OCI-LY7 (cell line): ENCODE results near the gene RBM19. TPM values are rescaled to one million over a fixed set of nuclear protein-coding genes. Genes with fewer than 3 reads are reported as not detected.

Experiments
- BruUV-seq: library from RNA; stranded (reverse); fragments of 400-500 nt; replicated peaks from 2 replicates; lab custom pipeline; 2021; lab: Mats Ljungman, UMichigan
- CTCF ChIA-PET: fragments of 300-600 bp; sonication (Branson Sonifier 250); formaldehyde crosslinking; loops from one replicate; lab custom pipeline; 2022; ENCODE audit warnings: antibody characterized with exemption; ENCODE audit not compliant: unreplicated experiment; lab: Charles Lee
- POLR2A ChIA-PET: fragments of 300-600 bp; sonication (Branson Sonifier 250); formaldehyde crosslinking; loops from one replicate; lab custom pipeline; 2022; ENCODE audit warnings: antibody characterized with exemption; lab: Charles Lee
- DNase-seq: peaks from one replicate; pipeline ENCODE4 v3.0.0-alpha.2; 2015; ENCODE audit warnings: low spot score
- H2AFZ ChIP-seq: fragments of 200-600 bp; sonication (generic), shearing (Covaris generic); 2 replicates; pipeline ENCODE4 v1.6.1; 2014; ENCODE audit warnings: mild to moderate bottlenecking, antibody characterized with exemption, low read length, moderate library complexity
- H3K27ac ChIP-seq: fragments of 200-600 bp; sonication (generic); 2 replicates; pipeline ENCODE4 v1.5.1; 2014; ENCODE audit warnings: mixed run types, low read depth, mild to moderate bottlenecking, moderate library complexity, low read length, inconsistent platforms; ENCODE audit not compliant: poor library complexity, severe bottlenecking
- H3K36me3 ChIP-seq: fragments of 200-600 bp; sonication (generic); 2 replicates; pipeline ENCODE4 v1.6.1; 2014; ENCODE audit warnings: mild to moderate bottlenecking, antibody characterized with exemption, low read length, moderate library complexity, mixed read lengths; ENCODE audit not compliant: insufficient read depth
- H3K4me1 ChIP-seq: fragments of 200-600 bp; sonication (generic); 2 replicates; pipeline ENCODE4 v1.5.1; 2014; ENCODE audit warnings: mild to moderate bottlenecking, low read length; ENCODE audit not compliant: insufficient read depth, poor library complexity, severe bottlenecking
- H3K4me2 ChIP-seq: fragments of 200-600 bp; sonication (generic); 2 replicates; pipeline ENCODE4 v1.6.1; 2014; ENCODE audit warnings: mild to moderate bottlenecking, low read length
- H3K4me3 ChIP-seq: fragments of 200-600 bp; sonication (generic); 2 replicates; pipeline ENCODE4 v1.5.1; 2014; ENCODE audit warnings: mild to moderate bottlenecking, low read depth, low read length; ENCODE audit not compliant: poor library complexity, severe bottlenecking
- H3K79me2 ChIP-seq: fragments of 200-600 bp; sonication (generic); 2 replicates; pipeline ENCODE4 v1.6.1; 2016; ENCODE audit warnings: low read depth, mild to moderate bottlenecking, low read length, moderate library complexity, mixed read lengths; ENCODE audit not compliant: insufficient read depth
- H3K9me2 ChIP-seq: fragments of 200-600 bp; sonication (generic); 2 replicates; pipeline ENCODE4 v1.6.1; 2016; ENCODE audit warnings: mild to moderate bottlenecking, low read length, mixed read lengths; ENCODE audit not compliant: insufficient read depth
- H3K9me3 ChIP-seq: fragments of 200-600 bp; sonication (generic); 2 replicates; pipeline ENCODE4 v1.6.1; 2014; ENCODE audit warnings: mild to moderate bottlenecking, mixed run types, low read length, mixed read lengths
- H4K20me1 ChIP-seq: fragments of 200-600 bp; sonication (generic); 2 replicates; pipeline ENCODE4 v1.6.1; 2014; ENCODE audit warnings: mild to moderate bottlenecking, antibody characterized with exemption, low read length, moderate library complexity, mixed read lengths; ENCODE audit not compliant: insufficient read depth
- EZH2phosphoT487 ChIP-seq: fragments of 200-600 bp; sonication (generic); IDR thresholded peaks from 2 replicates; pipeline ENCODE4 v1.6.1; 2018; ENCODE audit warnings: low read depth, borderline replicate concordance, mild to moderate bottlenecking, mixed run types, antibody characterized with exemption, low read length, moderate library complexity, mixed read lengths
- intact Hi-C: fragments of 100-400 bp; cut with micrococcal nuclease; formaldehyde crosslinking; loops from one replicate; pipeline ENCODE4 v1.10.0; 2022; ENCODE audit not compliant: unreplicated experiment
- total RNA-seq, 2 experiments: library from RNA; depleted of rRNA in 1 of 2; stranded (reverse); fragments of >200 nt in 1 of 2; shearing (Covaris generic) in 1 of 2; gene quantifications; 2 replicates each; pipeline ENCODE4 v1.2.3, GENCODE V29; 2014 to 2022
- TF ChIP-seq, protein P1 (sequence below): fragments of 200-600 bp; sonication (generic); conservative IDR thresholded peaks from 2 replicates; pipeline ENCODE4 v1.5.1; 2014; ENCODE audit warnings: mild to moderate bottlenecking, antibody characterized with exemption, low read length, moderate library complexity, mixed read lengths

Gene RBM19
- total RNA-seq, 2 experiments from 2014 or later, result 37.8 to 46.2 TPM

DNA sequence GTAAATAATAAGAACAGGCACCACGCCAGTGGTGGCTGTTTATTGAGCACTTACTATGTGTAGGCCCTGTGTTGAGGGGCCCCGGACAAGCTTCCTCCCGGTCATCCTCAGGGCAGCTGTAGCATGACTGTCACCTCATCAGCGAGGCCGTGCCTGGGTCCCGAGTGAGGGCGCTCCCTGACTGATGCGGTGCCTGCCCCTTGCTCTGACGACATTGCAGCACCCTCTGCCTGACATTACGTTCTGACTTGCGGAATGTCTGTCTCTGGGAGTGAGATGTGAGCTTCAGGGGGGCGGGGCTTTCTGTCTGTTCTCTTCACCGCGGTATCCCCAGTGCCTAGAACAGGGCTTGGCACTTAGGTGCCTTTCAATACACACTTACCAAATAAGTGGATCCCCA lies 167.6 kb downstream of the RBM19 start:
- Histone ChIP-seq H2AFZ (no peak overlapping the region), H3K27ac (no peak overlapping the region), H3K4me2 (no peak overlapping the region), H3K36me3 (no peaks in the 10 kb centered on the region), H3K79me2 (no peaks in the 10 kb centered on the region), H3K9me2 (no peaks in the 10 kb centered on the region), H3K4me1 (no peaks in the 10 kb centered on the region), H3K4me3 (no peak overlapping the region), H3K9me3 (no peaks in the 10 kb centered on the region), H4K20me1 (no peaks in the 10 kb centered on the region)
- no peak for TF ChIP-seq EZH2phosphoT487
- TF ChIP-seq, protein P1, sequence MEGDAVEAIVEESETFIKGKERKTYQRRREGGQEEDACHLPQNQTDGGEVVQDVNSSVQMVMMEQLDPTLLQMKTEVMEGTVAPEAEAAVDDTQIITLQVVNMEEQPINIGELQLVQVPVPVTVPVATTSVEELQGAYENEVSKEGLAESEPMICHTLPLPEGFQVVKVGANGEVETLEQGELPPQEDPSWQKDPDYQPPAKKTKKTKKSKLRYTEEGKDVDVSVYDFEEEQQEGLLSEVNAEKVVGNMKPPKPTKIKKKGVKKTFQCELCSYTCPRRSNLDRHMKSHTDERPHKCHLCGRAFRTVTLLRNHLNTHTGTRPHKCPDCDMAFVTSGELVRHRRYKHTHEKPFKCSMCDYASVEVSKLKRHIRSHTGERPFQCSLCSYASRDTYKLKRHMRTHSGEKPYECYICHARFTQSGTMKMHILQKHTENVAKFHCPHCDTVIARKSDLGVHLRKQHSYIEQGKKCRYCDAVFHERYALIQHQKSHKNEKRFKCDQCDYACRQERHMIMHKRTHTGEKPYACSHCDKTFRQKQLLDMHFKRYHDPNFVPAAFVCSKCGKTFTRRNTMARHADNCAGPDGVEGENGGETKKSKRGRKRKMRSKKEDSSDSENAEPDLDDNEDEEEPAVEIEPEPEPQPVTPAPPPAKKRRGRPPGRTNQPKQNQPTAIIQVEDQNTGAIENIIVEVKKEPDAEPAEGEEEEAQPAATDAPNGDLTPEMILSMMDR, result no peak
- DNase-seq, result no peak
- intact Hi-C loops, result no loop called here
- ChIA-PET POLR2A (no interaction called here), CTCF (no interaction called here)
- BruUV-seq, result no TSS peak

DNA sequence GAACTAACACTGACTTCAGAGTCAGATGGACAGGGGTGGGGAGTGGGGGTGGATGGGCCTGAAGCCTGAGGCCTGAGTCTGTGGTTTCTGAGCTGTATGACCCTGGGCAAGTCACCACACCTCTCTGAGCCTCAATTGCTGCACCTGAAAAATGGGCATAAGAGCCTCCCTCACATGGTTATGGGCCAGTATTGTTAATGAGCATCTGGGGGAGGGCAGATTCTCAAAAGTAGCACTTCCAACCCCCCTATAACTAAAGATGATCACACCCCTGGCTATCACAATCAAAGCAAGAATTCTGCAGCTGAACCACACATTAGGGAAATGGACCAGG lies 168.6 kb downstream of the RBM19 start:
- no peaks in the 10 kb centered on the region for H3K4me1 ChIP-seq
- BruUV-seq, result no TSS peak
- H3K4me3 ChIP-seq, result no peak overlapping the region
- no peaks in the 10 kb centered on the region for H3K9me2 ChIP-seq
- H3K36me3 ChIP-seq, result no peaks in the 10 kb centered on the region
- H3K79me2 ChIP-seq, result no peaks in the 10 kb centered on the region
- H4K20me1 ChIP-seq, result no peaks in the 10 kb centered on the region
- no peak for DNase-seq
- TF ChIP-seq, protein P1, result no peak
- no peak for TF ChIP-seq EZH2phosphoT487
- ChIA-PET POLR2A (no interaction called here), CTCF (no interaction called here)
- intact Hi-C loops, result no loop called here
- H3K27ac ChIP-seq, result no peak overlapping the region
- no peak overlapping the region for H2AFZ ChIP-seq
- no peaks in the 10 kb centered on the region for H3K9me3 ChIP-seq
- H3K4me2 ChIP-seq, result no peak overlapping the region

DNA sequence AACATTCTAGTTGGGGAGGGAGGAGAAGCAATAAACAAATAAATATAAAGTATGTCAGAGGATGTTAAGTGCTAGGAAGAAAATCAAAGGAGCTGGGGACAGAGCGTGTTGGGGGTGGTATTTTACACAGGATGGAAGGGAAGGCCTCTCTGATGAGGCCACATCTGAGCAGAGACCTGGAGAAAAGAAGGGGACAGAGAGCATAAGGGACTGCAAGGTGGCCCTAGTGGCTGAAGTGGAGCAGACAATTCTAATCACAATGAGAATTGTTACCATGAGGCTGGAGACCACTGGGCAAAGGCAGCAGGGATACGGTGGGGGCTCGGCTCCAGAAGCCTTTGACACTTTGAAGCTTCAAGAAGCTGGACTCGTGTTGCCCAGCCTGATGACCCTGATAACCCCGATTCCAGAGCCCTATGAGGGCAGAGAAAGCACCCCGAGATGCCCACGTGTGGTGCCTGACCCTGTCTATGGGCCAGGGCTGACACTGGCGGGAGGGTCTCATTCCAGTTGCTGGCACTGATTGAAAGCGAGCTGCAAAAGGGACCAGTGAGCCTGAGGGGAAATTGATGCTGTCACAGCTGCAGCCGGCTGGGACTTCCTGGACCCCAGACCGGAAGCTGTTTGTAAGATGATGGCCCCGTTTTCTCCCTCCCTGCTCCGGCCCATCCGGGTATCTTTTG lies 169.1 kb downstream of the RBM19 start:
- CTCF ChIA-PET, result no interaction called here
- BruUV-seq, result no TSS peak
- Histone ChIP-seq H3K79me2 (no peaks in the 10 kb centered on the region), H4K20me1 (no peaks in the 10 kb centered on the region), H3K36me3 (no peaks in the 10 kb centered on the region), H3K9me2 (no peaks in the 10 kb centered on the region), H3K9me3 (no peaks in the 10 kb centered on the region), H3K4me1 (no peaks in the 10 kb centered on the region), H3K4me3 (no peak overlapping the region), H3K4me2 (no peak overlapping the region), H3K27ac (no peak overlapping the region), H2AFZ (no peak overlapping the region)
- DNase-seq, result no peak
- intact Hi-C loops, result no loop called here
- POLR2A ChIA-PET, result no interaction called here
- no peak for TF ChIP-seq EZH2phosphoT487
- TF ChIP-seq, protein P1, result no peak
